WTC11 (cell line): ENCODE measurements around the gene RETSAT. TPM values are rescaled to one million over a fixed set of nuclear protein-coding genes. Genes with fewer than 3 reads are reported as not detected.

Experiments used
- ATAC-seq: fragments of 200-7000 bp; cut with Tn5 transposase; 2 replicates; pipeline ENCODE4 v1.10.0; 2021; ENCODE audit warnings: mild to moderate bottlenecking, moderate library complexity
- CTCF ChIA-PET: fragments of 300-600 bp; sonication (Branson Sonifier 250); formaldehyde crosslinking; loops from one replicate; lab custom pipeline; 2021; ENCODE audit warnings: antibody characterized with exemption; lab: Charles Lee
- POLR2A ChIA-PET: fragments of 350-600 bp; sonication (Branson Sonifier 250); formaldehyde crosslinking; loops from one replicate; lab custom pipeline; 2021; ENCODE audit warnings: antibody characterized with exemption; lab: Charles Lee
- DNase-seq: peaks from one replicate; pipeline ENCODE4 v3.0.0; 2021; ENCODE audit warnings: low spot score
- H3K27ac Mint-ChIP-seq: 2 replicates; pipeline ENCODE4 v1.8.0; 2021; ENCODE audit warnings: mixed read lengths
- H3K27me3 Mint-ChIP-seq: 2 replicates; pipeline ENCODE4 v1.8.0; 2021; ENCODE audit warnings: low read depth, mild to moderate bottlenecking, moderate library complexity, mixed read lengths
- H3K36me3 Mint-ChIP-seq: 2 replicates; pipeline ENCODE4 v1.8.0; 2021; ENCODE audit warnings: mixed read lengths
- H3K4me1 Mint-ChIP-seq: 2 replicates; pipeline ENCODE4 v1.8.0; 2022; ENCODE audit warnings: mixed read lengths
- H3K4me3 Mint-ChIP-seq: 2 replicates; pipeline ENCODE4 v1.8.0; 2021; ENCODE audit warnings: mild to moderate bottlenecking, moderate library complexity, mixed read lengths
- H3K9me3 Mint-ChIP-seq: 2 replicates; pipeline ENCODE4 v1.8.0; 2021; ENCODE audit warnings: mixed read lengths
- GRHL2 ChIP-seq: fragments of 250-450 bp; sonication (Bioruptor Pico); IDR thresholded peaks from 2 replicates; pipeline ENCODE4 v1.8.0; 2022; ENCODE audit warnings: mild to moderate bottlenecking, moderate library complexity; ENCODE audit not compliant: insufficient replicate concordance, severe bottlenecking
- MXD4 ChIP-seq: fragments of 250-450 bp; sonication (Bioruptor Pico); IDR thresholded peaks from 2 replicates; pipeline ENCODE4 v1.8.0; 2021; ENCODE audit warnings: mild to moderate bottlenecking, moderate library complexity, borderline replicate concordance
- TCF7 ChIP-seq: sonication (generic); formaldehyde crosslinking; IDR thresholded peaks from 2 replicates; pipeline ENCODE4 v1.8.0; 2022; ENCODE audit warnings: mild to moderate bottlenecking, low read depth, missing genetic modification reagents, moderate library complexity
- TEAD4 ChIP-seq: sonication (generic); formaldehyde crosslinking; IDR thresholded peaks from 2 replicates; pipeline ENCODE4 v1.8.0; 2022; ENCODE audit warnings: mild to moderate bottlenecking, missing genetic modification reagents
- total RNA-seq: library from RNA; stranded (reverse); gene quantifications from 3 replicates; pipeline ENCODE4 v1.2.3, GENCODE V29; 2021
- TF ChIP-seq, protein P1 (sequence below): fragments of 250-450 bp; sonication (Bioruptor Pico); IDR thresholded peaks from 2 replicates; pipeline ENCODE4 v1.8.0; 2021; ENCODE audit warnings: mild to moderate bottlenecking
- TF ChIP-seq, protein P2 (sequence below): sonication (generic); formaldehyde crosslinking; conservative IDR thresholded peaks from 2 replicates; pipeline ENCODE4 v1.8.1; 2023; ENCODE audit warnings: mild to moderate bottlenecking, low read depth, missing genetic modification reagents, moderate library complexity
- TF ChIP-seq, protein P3 (sequence below): sonication (generic); formaldehyde crosslinking; conservative IDR thresholded peaks from 2 replicates; pipeline ENCODE4 v1.8.1; 2022; ENCODE audit warnings: mild to moderate bottlenecking, missing genetic modification reagents
- TF ChIP-seq, protein P4 (sequence below): sonication (generic); formaldehyde crosslinking; IDR thresholded peaks from 2 replicates; pipeline ENCODE4 v1.8.1; 2023; ENCODE audit warnings: mild to moderate bottlenecking, moderate library complexity, missing genetic modification reagents
- TF ChIP-seq, protein P5 (sequence below): fragments of 200-600 bp; IDR thresholded peaks from 2 replicates; pipeline ENCODE4 v1.8.0; 2022; ENCODE audit warnings: antibody characterized with exemption
- TF ChIP-seq, protein P6 (sequence below): sonication (generic); formaldehyde crosslinking; IDR thresholded peaks from 2 replicates; pipeline ENCODE4 v1.8.0; 2022; ENCODE audit warnings: mild to moderate bottlenecking, missing genetic modification reagents
- TF ChIP-seq, protein P7 (sequence below): sonication (generic); formaldehyde crosslinking; IDR thresholded peaks from 2 replicates; pipeline ENCODE4 v1.8.1; 2023; ENCODE audit warnings: mild to moderate bottlenecking, missing genetic modification reagents, moderate library complexity

RETSAT gene
- total RNA-seq, 1 experiment from 2014 or later: 24.4 TPM

DNA sequence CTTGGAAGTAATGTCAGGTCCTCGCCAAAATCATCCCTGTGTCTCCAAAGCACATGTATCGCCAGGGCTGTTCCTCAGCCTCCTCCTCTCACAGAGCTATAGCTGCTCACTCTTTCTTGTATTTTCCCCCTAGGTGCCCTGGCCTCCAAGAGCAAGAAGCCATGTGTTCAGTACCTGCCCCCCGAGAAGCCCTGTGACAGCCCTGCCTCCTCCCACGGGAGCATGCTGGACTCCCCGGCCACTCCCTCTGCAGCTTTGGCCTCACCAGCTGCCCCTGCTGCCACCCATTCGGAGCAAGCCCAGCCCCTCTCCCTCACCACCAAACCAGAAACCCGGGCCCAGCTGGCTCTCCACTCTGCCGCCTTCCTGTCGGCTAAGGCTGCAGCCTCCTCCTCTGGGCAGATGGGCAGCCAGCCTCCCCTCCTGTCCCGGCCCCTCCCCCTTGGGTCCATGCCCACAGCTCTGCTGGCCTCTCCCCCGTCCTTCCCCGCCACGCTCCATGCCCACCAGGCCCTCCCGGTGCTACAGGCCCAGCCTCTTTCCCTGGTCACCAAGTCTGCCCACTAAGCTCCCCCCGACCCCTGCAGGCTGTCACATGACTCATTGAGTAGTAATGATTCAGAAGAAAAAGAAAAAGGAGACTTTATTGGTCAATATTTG is 45.3 kb downstream of the RETSAT start:
- no peak overlapping the region for H3K27ac Mint-ChIP-seq
- no peak for DNase-seq

DNA sequence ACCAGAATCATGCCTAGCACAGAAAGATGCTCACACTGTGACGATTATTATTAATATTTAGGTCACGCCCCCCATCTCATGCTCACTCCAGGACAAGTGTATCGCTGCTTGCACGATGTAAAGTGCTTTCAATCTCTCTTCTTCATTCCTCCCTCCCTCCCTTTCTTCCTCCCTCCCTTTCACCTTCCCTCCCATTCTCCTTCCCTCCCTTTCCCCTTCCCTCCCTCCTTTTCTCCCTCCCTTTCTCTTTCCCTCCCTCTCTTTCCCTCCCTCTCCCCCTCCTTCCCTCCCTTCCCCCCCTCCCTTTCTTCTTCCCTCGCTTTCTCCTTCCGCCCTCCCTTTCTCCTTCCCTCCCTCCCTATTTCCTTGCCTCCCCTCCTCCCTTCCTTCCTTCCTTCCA is 46.1 kb downstream of the RETSAT start:
- Mint-ChIP-seq H3K36me3 (peaks cover 53% of the 10 kb centered on the region), H3K4me1 (peaks cover 19% of the 10 kb centered on the region), H3K27ac (peak overlapping the region; percentile 31; the same call in 1 of the 2 replicates), H3K9me3 (no peaks in the 10 kb centered on the region), H3K27me3 (no peaks in the 10 kb centered on the region), H3K4me3 (no peak overlapping the region)
- TF ChIP-seq, protein P1, sequence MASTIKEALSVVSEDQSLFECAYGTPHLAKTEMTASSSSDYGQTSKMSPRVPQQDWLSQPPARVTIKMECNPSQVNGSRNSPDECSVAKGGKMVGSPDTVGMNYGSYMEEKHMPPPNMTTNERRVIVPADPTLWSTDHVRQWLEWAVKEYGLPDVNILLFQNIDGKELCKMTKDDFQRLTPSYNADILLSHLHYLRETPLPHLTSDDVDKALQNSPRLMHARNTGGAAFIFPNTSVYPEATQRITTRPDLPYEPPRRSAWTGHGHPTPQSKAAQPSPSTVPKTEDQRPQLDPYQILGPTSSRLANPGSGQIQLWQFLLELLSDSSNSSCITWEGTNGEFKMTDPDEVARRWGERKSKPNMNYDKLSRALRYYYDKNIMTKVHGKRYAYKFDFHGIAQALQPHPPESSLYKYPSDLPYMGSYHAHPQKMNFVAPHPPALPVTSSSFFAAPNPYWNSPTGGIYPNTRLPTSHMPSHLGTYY (CRISPR knock-in tag): no peak
- ChIA-PET POLR2A (no interaction called here), CTCF (interaction anchor here (1.5 to 3.2 kb wide), 3 partner anchors 8 to 242 kb away, joined by 3 to 15 read pairs (median 12); no protein-coding TSS in a partner anchor)
- DNase-seq (no peak), ATAC-seq (no peak)

More for the DNA sequence above, 45.3 kb downstream of the RETSAT start:
- CTCF ChIA-PET: interaction anchor here (1.5 to 3.2 kb wide), 5 partner anchors 9 to 243 kb away, joined by 3 to 15 read pairs (median 12); no protein-coding TSS in a partner anchor
- peaks cover 19% of the 10 kb centered on the region for H3K4me1 Mint-ChIP-seq
- H3K4me3 Mint-ChIP-seq: no peak overlapping the region
- H3K27me3 Mint-ChIP-seq: no peaks in the 10 kb centered on the region
- POLR2A ChIA-PET: interaction anchor here (0.8 kb wide), 1 partner anchor 174 kb away, joined by 3 read pairs; no protein-coding TSS in a partner anchor
- H3K36me3 Mint-ChIP-seq: peaks cover 51% of the 10 kb centered on the region
- no peak for ATAC-seq
- no peaks in the 10 kb centered on the region for H3K9me3 Mint-ChIP-seq
- TF ChIP-seq, protein P2, sequence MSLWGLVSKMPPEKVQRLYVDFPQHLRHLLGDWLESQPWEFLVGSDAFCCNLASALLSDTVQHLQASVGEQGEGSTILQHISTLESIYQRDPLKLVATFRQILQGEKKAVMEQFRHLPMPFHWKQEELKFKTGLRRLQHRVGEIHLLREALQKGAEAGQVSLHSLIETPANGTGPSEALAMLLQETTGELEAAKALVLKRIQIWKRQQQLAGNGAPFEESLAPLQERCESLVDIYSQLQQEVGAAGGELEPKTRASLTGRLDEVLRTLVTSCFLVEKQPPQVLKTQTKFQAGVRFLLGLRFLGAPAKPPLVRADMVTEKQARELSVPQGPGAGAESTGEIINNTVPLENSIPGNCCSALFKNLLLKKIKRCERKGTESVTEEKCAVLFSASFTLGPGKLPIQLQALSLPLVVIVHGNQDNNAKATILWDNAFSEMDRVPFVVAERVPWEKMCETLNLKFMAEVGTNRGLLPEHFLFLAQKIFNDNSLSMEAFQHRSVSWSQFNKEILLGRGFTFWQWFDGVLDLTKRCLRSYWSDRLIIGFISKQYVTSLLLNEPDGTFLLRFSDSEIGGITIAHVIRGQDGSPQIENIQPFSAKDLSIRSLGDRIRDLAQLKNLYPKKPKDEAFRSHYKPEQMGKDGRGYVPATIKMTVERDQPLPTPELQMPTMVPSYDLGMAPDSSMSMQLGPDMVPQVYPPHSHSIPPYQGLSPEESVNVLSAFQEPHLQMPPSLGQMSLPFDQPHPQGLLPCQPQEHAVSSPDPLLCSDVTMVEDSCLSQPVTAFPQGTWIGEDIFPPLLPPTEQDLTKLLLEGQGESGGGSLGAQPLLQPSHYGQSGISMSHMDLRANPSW: no peak
- TF ChIP-seq TCF7 (CRISPR knock-in tag) (no peak), GRHL2 (CRISPR knock-in tag) (no peak)
- TF ChIP-seq, protein P3, sequence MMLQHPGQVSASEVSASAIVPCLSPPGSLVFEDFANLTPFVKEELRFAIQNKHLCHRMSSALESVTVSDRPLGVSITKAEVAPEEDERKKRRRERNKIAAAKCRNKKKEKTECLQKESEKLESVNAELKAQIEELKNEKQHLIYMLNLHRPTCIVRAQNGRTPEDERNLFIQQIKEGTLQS (CRISPR knock-in tag): no peak
- TF ChIP-seq, protein P4, sequence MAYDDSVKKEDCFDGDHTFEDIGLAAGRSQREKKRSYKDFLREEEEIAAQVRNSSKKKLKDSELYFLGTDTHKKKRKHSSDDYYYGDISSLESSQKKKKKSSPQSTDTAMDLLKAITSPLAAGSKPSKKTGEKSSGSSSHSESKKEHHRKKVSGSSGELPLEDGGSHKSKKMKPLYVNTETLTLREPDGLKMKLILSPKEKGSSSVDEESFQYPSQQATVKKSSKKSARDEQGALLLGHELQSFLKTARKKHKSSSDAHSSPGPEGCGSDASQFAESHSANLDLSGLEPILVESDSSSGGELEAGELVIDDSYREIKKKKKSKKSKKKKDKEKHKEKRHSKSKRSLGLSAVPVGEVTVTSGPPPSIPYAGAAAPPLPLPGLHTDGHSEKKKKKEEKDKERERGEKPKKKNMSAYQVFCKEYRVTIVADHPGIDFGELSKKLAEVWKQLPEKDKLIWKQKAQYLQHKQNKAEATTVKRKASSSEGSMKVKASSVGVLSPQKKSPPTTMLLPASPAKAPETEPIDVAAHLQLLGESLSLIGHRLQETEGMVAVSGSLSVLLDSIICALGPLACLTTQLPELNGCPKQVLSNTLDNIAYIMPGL (CRISPR knock-in tag): no peak
- TF ChIP-seq, protein P5, sequence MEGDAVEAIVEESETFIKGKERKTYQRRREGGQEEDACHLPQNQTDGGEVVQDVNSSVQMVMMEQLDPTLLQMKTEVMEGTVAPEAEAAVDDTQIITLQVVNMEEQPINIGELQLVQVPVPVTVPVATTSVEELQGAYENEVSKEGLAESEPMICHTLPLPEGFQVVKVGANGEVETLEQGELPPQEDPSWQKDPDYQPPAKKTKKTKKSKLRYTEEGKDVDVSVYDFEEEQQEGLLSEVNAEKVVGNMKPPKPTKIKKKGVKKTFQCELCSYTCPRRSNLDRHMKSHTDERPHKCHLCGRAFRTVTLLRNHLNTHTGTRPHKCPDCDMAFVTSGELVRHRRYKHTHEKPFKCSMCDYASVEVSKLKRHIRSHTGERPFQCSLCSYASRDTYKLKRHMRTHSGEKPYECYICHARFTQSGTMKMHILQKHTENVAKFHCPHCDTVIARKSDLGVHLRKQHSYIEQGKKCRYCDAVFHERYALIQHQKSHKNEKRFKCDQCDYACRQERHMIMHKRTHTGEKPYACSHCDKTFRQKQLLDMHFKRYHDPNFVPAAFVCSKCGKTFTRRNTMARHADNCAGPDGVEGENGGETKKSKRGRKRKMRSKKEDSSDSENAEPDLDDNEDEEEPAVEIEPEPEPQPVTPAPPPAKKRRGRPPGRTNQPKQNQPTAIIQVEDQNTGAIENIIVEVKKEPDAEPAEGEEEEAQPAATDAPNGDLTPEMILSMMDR: no peak
- TF ChIP-seq, protein P6, sequence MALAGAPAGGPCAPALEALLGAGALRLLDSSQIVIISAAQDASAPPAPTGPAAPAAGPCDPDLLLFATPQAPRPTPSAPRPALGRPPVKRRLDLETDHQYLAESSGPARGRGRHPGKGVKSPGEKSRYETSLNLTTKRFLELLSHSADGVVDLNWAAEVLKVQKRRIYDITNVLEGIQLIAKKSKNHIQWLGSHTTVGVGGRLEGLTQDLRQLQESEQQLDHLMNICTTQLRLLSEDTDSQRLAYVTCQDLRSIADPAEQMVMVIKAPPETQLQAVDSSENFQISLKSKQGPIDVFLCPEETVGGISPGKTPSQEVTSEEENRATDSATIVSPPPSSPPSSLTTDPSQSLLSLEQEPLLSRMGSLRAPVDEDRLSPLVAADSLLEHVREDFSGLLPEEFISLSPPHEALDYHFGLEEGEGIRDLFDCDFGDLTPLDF (CRISPR knock-in tag): no peak

DNA sequence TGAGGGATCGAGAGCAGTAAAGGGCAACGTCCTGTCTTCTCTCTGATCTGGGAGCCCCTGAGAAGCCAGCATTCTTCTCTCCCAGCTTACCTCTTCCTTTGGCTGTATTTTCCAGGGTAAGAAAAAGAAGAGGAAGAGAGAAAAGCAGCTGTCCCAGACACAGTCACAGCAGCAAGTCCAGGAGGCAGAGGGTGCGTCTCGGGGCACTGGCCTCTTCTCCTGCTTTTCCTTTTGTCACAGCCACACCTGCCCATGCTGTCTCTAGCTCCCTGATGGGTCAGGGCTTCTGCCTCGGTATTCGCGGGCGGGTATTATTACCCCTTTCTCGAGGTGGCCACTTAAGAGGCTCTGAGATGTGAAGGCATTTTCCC is 46.8 kb downstream of the RETSAT start:
- CTCF ChIA-PET: interaction anchor here (0.8 kb wide), 1 partner anchor 8 kb away, joined by 3 read pairs; no protein-coding TSS in a partner anchor
- ATAC-seq: no peak

More for the DNA sequence above, 46.8 kb downstream of the RETSAT start:
- POLR2A ChIA-PET: no interaction called here
- Mint-ChIP-seq H3K27ac (no peak overlapping the region), H3K9me3 (no peaks in the 10 kb centered on the region), H3K36me3 (peaks cover 58% of the 10 kb centered on the region), H3K4me3 (no peak overlapping the region), H3K27me3 (no peaks in the 10 kb centered on the region), H3K4me1 (peaks cover 19% of the 10 kb centered on the region)
- TF ChIP-seq MXD4 (no peak), TEAD4 (CRISPR knock-in tag) (no peak)
- TF ChIP-seq, protein P7, sequence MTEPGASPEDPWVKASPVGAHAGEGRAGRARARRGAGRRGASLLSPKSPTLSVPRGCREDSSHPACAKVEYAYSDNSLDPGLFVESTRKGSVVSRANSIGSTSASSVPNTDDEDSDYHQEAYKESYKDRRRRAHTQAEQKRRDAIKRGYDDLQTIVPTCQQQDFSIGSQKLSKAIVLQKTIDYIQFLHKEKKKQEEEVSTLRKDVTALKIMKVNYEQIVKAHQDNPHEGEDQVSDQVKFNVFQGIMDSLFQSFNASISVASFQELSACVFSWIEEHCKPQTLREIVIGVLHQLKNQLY (CRISPR knock-in tag): no peak
- no peak for DNase-seq
